COLO668 (cell line): ENCODE results near the gene GSDME.
A peak's percentile ranks its signal among the peaks of the same experiment; 100 is the strongest.
"Not testable (repeated sequence)": the region's sequence is repeated elsewhere in the genome, so short reads cannot be mapped to it uniquely, and the experiment has no call there.

Experiments used
- DNase-seq: peaks from one replicate; lab custom pipeline; 2025; ENCODE audit not compliant: unreplicated experiment; lab: John Stamatoyannopoulos, UW

GSDME gene

DNA sequence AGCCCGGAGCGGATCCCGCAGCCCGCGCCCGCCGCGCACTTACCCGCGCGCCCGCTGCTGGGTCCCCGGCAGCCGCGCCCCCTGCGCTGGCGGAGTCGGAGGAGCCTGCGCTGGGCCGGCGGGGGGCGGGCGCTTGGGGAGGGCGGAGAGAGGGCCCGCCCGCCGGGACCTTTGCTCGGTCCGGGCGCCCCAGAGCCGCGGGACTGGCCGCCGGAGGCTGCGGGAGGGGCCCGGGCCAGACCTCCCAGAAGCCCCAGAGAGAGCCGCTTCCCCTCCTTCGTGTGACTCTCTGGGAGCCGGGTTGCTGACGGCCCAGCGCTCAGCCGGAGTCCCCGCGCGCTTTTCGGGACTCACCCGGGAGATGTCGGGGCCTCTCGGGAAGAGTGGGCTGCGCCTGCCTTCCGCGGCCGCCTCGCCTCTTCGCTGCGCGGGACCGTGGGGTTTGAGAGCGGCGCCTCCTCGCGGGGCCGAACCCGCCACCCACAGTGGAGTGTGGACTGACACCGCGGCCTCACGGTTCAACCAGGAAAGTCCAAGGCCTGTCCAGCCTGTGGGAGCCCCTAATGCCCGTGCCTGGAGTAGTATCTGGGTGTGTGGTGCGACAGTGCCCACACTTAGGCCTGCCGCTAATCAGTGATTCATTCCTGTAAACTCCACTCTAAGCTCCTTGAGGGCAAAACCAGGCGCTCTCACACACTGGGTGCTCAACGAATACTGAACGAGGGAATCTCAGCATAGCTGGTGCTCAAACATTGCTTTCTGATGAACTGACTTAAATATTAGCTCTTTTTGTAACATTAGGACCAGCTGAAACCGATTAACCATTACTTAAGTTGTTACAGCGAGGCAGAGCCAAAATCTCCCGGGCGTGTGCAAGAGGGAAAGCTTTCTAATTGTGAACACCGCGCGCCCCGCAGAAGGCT, at the start of gene GSDME:
TSS of gene GSDME (minus strand) at position 112 of the 923 bp plus-strand sequence. CDS start 7,690 bp downstream, outside the sequence.
- DNase-seq, result peak; percentile 74

DNA sequence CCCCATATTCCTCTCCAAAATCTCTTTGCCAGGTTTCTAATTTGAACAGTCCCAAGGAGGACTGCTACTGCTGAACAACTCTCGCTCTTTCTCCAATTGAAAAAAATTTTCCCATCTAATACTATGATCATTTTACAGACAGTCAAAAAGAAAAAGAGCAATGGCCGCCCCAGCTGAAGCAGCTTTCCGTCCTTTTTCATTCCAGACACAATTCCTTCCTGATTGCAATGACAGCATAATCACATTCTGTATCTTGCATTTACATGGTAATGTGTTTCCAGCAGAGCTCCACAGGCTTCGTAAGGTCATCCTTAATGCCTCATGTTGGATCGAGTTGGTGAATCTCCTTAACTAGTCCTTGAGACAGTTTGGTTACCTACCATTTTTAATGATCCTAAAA, 45.0 kb upstream of the GSDME start:
- no peak for DNase-seq

- DNase-seq, result no peak
Measured at GRCh38 chr7:24801883-24802282, 44.6 kb upstream of the GSDME start.

DNA sequence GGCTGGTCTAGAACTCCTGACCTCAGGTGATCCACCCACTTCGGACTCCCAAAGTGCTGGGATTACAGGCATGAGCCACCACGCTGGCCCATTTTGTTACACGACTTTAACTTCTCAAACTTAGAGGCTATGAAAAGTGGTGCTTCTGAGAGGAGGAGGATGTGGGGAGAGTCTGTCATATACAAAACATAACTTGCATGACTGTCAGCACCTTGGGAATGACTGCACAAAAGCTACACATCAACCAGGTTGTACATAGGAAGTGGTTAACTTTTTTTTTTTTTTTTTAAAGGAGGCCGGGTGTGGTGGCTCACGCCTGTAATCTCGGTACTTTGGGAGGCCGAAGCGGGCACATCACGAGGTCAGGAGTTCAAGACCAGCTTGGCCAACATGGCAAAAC, 43.4 kb upstream of the GSDME start:
- no peak for DNase-seq

- no peak for DNase-seq
Measured at GRCh38 chr7:24800073-24800472, 42.8 kb upstream of the GSDME start.

GRCh38 chr7:24799506-24799905, 42.2 kb upstream of the GSDME start:
- no peak for DNase-seq

DNA sequence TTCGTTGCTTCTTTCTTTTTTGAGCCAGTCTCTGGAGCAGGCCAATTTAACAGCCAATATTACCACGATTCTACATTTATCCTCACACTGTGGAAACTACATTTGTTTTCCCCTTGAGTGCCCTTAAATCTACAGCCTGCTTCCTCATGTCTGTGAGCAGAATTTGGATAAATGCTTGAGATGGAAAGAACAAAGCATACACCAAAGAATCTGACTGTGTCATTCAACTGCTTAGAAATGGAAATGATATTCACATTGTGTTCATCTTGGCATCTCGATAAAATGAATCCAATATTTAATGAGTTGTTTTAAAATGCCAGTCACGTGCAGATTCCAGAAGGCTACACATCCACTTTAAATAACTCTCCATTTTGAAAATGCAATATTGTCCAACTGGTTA, 41.0 kb upstream of the GSDME start:
- no peak for DNase-seq

DNA sequence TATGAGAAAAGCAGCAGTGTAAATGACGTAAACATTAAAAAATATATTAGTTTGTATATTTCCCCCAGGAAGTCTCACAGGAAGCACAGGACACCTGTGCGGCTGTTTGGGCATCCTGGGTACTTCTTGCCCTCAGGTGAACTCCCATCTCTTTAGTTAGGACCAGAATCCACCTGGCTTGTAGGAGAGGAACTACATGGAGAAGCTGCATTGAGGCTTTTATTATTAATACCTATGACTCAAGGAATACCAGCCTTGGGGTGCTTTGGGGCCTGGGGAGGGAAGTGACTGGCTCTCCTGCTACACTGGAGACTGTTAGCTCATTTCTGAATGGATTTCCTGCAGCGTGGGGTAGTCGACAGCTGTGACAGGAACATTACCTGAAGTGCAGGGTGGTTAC, 40.0 kb upstream of the GSDME start:
- no peak for DNase-seq

DNA sequence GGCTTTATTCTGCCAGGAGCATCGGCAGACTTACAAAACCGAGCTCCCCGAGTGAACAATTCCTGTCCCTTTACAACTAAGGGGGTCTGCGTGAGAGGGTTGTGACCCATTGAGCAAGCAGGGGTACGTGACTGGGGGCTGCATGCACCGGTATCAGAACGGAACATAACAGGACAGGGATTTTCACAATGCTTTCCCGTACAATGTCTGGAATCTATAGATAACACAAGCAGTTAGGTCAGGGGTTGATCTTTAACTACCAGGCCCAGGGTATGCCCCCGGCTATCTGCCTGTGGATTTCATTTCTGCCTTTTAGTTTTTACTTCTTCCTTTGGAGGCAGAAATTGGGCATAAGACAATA, 38.1 kb upstream of the GSDME start:
- DNase-seq, result no peak

DNA sequence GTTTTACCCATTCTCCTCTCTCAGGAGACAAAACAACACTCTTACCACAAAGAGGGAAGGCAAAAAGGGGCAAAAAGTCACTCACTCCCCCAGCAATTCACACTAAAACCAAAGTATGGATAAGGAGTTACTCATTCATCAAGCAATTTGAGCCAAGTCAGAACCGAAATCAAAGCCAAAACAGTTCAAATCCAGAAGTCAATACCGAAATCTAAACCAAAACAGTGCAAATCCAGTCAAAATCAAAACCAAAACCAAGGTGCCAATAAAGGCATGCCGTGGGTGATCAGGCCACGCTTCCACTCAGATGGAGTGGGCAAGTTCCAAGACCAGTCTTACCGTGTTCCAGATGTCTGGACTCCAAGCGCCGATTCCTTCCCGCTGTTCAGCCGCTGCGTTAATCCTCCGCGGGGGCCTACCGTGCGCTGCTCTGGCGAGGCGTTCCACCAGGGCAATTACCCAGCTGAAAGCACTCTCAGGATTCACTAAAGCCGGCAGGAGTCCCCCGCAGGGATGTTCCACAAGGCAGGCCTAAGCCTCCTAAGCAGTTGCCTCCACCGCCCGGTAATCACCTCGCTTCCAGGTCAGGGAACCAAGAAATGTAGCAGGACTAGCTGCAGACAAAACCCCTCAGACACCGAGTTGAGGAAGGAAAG, 37.6 kb upstream of the GSDME start:
- DNase-seq, result not testable (repeated sequence)

GRCh38 chr7:24793982-24794648, 36.9 kb upstream of the GSDME start:
- no peak for DNase-seq

DNA sequence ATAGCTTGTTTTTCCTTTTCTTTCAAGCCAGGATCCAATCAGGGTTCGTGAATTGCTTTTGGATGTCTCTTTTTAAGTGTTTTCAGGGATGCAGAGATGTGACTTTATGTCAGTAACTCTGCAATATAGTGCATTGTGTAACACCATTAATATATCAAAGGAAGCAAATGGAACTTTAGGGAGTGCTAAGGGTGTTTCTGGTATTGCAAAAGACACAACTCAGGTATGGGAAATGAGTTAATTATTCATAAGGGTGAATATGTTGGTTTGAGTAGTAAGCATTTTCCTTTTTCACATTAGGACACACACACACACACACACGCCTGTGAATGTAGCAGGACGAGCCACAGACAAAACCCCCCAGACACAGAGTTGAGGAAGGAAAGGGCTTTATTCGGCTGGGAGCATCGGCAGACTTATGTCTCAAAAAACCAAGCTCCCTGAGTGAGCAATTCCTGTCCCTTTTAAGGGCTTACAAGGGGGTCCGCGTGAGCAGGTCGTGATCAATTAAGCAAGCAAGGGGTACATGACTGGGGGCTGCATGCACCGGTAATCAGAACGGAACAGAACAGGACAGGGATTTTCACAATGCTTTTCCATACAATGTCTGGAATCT, 31.8 kb upstream of the GSDME start:
- DNase-seq, result no peak

DNA sequence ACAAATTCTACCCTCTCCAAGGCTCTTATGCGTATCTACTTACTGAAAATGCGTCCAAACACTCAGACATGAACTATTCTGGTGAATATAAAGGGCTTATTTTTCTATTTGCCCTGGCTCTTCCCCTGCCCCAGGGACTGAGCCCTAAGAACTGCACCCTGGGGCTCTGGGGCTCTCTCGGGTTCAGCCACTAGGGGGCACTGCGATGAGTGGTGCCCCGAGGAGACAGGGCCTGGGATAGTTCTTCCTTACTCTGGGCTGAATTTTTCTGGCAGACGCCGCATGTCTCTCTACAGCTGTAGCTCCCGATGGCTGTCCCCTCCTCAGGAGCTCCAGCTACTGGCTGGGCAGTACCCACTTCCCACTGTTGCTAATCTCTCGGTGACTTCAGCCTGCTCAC, 30.8 kb upstream of the GSDME start:
- DNase-seq, result no peak

- no peak for DNase-seq
Measured at GRCh38 chr7:24786941-24787340, 29.7 kb upstream of the GSDME start.

- DNase-seq, result no peak
Measured at GRCh38 chr7:24786306-24786705, 29.0 kb upstream of the GSDME start.

DNA sequence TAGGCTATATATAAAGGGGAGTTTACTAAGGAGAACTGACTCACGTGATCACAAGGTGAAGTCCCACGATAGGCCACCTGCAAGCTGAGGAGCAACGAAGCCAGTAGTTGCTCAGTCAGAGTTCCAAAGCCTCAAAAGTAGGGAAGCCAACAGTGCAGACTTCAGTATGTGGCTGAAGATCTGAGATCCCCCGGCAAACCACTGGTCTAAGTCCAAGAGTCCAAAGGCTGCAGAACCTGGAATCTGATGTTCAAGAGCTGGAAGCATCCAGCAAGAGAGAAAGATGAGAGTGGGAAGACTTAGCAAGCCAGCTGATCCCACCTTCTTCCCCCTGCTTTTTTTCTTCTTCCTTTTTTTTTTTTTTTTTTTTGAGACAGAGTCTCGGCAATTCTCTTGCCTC, 27.0 kb upstream of the GSDME start:
- no peak for DNase-seq

DNA sequence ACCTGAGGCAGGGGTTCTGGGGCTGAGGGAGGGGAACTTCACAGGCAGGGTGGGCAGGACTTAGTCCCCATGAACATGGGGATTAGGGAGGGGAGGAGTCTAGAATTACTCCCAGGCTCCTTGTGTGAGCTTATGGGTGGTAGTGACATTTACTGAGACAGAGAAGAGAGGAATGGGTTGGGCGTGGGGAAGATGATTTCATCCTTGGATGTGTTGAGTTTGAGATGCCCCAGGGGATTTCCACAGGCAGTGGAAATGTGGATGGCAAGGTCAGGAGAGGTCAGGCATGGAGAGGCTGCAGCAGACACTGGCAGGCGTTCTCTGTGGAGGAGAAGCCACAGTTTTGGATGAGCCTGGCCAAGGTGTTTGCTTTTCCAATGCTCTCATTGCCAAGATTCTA, 26.4 kb upstream of the GSDME start:
- no peak for DNase-seq

GRCh38 chr7:24781106-24781505, 23.8 kb upstream of the GSDME start:
- no peak for DNase-seq

GRCh38 chr7:24779283-24779655, 22.0 kb upstream of the GSDME start:
- DNase-seq, result no peak

DNA sequence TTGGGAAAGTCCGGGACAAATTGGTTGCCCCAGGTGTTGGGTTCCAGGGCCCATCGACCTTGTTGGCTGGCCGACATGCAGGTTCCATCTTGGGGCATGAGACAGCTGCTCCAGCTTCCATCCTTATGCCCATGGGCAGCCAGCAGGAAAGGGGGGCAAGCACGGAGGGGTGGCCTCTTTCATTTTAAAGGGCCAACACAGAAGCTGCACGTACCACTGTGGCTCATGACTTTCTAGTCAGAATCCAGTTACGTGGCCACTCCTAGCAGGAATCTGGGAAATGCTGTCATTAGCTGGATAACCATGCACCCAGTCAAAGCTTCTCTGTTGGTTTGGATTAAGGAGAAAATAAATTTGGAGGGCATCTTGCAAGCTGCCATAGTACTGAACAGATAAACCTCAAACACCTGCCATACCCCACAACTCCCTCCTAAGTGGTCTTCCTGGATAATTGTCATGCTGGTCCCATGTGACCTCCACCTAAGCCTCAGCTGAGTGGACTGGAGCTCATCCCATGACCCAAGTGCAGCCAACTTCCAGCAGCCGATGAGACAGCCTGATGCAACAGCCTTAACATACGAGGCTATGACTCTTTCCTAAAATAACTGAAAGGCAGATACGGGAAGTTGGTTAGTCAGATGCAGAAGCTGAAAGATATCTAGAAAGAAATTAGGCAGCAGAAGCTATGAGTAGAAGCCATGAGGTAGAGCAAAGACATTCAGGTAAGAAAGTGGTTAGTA, 21.4 kb upstream of the GSDME start:
- DNase-seq, result no peak

DNA sequence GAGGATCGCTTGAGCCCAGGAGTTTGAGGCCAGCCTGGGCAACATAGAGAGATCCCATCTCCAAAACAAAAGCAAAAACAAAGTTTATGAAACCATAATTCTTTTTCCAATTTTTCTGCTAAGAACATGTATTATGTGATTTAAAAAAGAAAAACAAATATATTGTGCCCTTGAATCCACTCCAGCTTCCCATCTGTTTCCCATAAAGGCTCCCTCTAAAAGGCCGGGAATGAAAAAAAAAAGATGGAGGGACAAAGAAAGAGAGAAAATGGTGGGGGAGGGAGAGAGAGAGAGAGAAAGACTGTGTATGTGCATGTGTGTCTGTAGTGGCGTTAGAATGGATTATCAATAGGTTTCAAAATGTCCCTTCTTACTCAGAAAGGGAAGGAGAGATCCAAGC, 20.5 kb upstream of the GSDME start:
- DNase-seq, result no peak
